Left hindlimb (tissue), 1 donor: ENCODE results near the gene CEACAM5.
"Not testable (repeated sequence)": the region's sequence is repeated elsewhere in the genome, so short reads cannot be mapped to it uniquely, and the experiment has no call there.

Experiments used
- DNase-seq: peaks from one replicate; pipeline ENCODE4 v3.0.0-alpha.2; 2018

Gene CEACAM5

DNA sequence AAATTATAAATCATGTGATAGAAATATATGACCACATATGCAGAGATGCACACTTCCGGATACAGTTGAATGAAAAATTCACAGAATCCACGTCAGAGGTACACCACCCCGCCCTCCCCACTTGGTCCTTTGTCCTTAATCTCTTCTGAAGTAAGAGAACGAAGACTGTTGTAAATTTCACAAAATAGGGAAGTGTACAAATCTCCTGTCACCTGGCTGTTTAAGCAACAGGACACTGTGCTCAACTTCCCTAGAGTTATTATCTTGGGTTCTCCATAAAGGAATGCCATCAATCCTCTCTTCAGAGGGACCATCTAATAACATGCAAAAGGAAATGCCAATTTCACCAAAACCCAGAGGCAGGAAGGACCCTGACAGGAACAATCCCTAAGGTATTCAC, 36.4 kb downstream of the CEACAM5 start:
- DNase-seq: no peak

GRCh38 chr19:41745756-41746155, 37.3 kb downstream of the CEACAM5 start:
- no peak for DNase-seq

- no peak for DNase-seq
These were observed 38.3 kb downstream of the CEACAM5 start for GRCh38 chr19:41746593-41747227.

DNA sequence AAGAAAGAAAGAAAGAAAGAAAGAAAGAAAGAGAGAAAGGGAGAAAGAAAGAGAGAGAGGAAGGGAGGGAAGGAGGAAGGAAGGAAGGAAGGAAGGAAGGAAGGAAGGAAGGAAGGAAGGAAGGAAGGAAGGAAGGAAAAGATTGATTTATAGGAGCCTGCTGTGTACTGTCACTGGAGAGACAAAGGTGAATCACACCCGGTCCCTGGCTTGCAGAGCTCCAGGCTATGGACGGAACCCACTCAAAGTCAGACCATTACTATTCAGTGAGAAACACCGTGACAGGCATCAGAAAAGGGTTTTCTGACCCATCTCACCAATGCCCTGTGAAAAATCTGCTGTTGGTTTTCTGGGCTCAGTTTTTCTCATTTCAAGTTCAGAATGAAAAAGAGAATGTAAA, 39.6 kb downstream of the CEACAM5 start:
- no peak for DNase-seq

DNA sequence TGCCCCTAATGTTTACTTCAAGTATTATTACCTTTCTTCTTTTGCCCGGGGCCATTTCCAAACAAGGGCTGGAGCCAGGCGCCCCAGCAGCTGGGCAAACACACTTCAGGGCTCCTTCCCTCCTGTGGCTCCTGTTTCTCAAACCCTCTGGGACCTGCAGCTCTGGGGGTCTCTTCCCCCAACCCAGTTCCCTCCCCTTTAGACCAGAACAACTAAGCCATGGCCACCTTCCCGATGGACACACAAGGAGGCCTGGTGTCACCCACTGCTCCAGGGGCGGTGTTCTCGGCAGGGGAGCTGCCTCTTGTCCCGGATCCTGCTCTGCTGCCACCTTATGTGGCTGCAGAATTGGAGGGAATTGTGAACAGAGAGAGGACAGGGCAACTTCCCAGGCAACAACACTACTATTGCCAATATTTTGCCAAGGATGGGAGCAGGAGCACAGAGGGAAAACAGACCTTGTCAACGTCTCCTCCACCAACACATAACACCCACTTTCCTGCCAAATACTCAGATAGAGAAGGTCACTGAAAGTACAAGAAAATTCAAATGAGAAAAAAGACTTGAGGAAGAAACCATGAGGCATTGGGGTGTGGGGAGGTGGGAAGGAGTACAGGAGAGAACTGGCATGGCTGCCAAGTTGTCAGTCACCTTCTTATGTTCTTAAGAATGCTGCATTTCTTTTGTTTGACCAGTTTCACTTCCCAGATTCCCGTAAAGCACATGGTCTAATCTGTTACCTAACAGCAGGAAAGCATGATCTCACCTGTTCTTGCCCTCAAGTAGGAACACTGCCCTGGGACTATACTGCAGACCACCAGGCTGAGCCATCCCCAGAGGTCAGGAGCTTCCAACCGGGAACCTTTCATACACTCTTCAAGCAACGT, 42.1 kb downstream of the CEACAM5 start:
- DNase-seq: not testable (repeated sequence)

DNA sequence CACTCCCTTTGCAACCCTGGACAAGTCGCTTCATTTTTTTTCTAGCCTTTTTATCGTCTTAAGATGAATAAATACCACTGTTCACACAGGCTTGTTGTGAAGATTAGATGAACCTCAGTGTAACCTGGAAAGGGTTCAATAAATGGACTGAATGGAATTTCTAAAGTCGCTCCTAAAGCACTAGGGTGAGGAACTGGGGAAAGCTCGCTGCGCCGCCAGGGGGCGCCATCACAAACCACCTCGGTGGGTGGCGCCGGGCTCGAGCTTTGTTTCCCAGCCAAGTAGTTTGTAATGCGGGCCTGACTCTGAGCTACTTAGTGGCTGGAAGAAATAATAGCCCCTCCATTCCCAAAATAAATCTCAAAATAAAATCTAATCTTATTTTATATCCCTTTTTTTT, 44.7 kb downstream of the CEACAM5 start:
- no peak for DNase-seq

DNA sequence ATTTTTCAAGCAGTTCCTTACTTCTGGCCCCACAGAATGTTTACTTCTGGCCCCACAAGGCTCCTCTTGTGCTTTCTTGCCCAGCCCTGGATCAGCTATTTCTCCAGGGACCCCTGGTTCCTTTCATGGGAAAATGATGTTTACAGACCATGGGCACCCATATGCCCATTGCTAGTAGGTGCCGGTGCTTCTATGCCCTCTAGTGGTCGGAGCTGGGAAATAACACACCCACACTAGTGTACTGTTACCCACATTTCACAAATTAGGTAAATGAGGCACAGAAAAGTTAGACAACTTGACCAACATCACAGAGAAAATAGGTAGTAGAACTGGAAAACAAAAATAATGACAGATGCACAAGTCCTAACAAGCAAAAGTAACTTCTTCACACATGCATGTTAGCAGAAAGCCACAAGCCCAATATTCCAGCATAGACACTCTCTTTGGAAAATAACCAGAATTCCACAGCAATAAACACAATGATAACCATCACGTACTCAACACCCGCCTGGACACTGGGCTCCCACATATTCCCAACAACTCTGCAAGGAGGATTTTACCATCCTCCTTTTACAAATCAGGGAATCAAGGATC, 45.6 kb downstream of the CEACAM5 start:
- no peak for DNase-seq

DNA sequence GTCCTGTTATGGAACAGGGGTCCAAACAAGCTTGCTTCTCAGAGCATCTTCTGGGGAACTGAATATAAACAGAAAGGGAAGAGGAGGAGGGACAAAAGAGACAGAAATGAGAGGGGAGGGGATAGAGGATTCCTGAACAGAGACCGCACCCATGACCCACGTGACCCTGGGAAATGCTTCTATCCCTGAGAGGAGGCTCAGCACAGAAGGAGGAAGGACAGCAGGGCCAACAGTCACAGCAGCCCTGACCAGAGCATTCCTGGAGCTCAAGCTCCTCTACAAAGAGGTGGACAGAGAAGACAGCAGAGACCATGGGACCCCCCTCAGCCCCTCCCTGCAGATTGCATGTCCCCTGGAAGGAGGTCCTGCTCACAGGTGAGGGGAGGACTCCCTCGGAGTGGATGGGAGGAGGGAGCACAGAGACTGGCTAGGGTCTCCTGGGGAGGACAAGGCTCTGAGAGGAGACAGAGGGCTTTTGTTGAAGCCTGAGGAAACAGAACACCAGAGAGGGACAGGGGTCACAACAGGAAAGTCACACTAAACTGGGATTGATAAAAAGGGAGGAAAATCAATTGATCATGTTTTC, 47.0 kb downstream of the CEACAM5 start, which contains the start of gene CEACAM6:
TSS of gene CEACAM6 (plus strand) at position 203 of the 586 bp plus-strand sequence. CDS start at position 312, 109 bp downstream.
- DNase-seq: no peak

- no peak for DNase-seq
These were observed 50.4 kb downstream of the CEACAM5 start for GRCh38 chr19:41758846-41759245.

DNA sequence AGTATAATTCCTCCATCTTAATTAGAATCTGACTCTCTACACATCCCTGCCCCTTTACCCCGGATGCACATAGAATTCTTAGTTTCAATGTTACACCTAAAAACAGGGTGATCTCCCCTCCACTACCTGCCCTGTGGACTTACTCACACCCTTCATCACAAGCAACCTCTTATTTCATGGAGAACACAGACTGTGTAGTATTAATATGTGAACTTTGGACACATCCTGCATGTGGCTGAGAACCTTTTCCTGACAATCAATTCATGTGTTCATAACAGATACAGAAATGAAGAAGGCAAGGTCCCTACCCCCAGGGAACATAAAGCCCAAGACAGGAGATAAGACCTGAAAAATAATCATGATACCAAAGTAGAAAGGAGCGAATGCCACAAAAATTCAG, 58.7 kb downstream of the CEACAM5 start:
- no peak for DNase-seq

- not testable (repeated sequence) for DNase-seq
These were observed 59.7 kb downstream of the CEACAM5 start for GRCh38 chr19:41768105-41768504.

- no peak for DNase-seq
These were observed 61.2 kb downstream of the CEACAM5 start for GRCh38 chr19:41769608-41770007.

- DNase-seq: no peak
These were observed 63.0 kb downstream of the CEACAM5 start for GRCh38 chr19:41771410-41771809.

DNA sequence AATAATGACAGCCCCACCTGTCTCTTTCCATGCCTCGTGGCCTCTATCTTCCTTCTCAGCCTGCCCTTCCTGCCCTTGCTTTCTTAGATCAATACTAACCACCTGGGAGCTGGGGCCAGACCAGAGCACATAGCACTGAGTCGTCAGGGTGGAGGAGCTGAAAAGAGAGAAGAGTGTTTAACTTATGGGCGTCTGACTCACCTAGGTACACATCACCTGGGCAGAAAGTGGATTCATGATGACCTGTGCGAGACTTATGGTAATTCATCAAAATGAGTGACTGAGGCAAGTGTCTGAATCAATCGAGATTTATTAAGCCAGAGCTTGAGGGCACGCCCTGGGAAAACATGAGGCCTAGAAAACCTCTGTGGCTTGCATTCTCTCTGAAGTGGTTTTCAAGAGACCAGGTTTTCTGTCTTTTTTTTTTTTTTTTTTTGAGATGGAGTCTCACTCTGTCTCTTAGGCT, 66.1 kb downstream of the CEACAM5 start:
- no peak for DNase-seq

DNA sequence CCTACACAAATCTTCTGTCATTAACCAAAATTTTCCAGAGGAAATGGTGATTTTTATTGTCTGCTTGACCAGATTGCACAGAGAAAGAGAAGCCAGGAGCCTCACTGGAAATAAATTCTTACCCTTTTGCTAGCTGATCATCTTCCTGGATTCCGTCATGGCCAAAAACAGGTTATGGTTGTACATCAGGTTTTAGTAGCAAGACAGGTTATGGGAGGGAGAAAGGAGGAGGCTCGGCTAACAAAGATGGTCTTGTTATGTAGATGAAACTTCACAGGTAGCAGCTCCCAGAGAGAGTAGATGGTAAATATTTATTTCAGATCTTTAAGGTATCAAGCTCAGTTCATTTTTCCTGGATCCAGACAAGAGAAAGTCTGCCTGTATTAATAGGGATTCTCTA, 68.3 kb downstream of the CEACAM5 start:
- DNase-seq: no peak
